Cardiac fibroblast (primary cell): ENCODE measurements around the gene TMEM108.

Source experiments
- DNase-seq, 2 donors: peaks; one replicate each; pipeline versions ENCODE4 v3.0.0 to v3.0.0-alpha.2; 2010; ENCODE audit warnings: low read depth in 2 of 2
- H3K4me3 ChIP-seq, 2 donors: replicated peaks in 1 of 2; 1 replicate in 1 of 2; 2 replicates in 1 of 2; pipeline ENCODE4 v1.5.1; 2011; ENCODE audit warnings: low read depth in 2 of 2, low read length in 2 of 2, mild to moderate bottlenecking in 2 of 2, moderate library complexity in 1 of 2
- TF ChIP-seq, protein P1 (sequence below): IDR thresholded peaks from one replicate; pipeline ENCODE4 v1.5.1; 2011; ENCODE audit warnings: low read depth, mild to moderate bottlenecking, low read length, inconsistent platforms

The TMEM108 gene

DNA sequence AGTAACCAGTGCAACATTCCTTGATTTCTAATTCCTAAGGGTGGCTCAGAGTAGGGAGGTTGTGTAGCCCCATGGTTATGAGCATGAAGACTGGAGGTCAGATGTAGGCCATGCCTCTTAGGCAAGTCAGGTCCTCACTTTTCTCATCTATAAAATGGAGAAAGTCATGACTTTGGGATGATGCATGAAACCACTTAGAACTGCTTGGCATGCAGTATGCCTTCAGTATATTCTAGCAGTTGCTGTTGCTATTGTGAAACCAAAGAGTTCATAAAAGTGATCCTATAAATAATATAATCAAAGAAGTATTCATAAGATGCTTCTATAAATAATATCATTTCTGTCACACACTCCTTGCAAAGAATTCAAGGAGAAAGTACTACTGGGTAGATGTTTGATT lies 65.5 kb downstream of the TMEM108 start:
- TF ChIP-seq, protein P1, sequence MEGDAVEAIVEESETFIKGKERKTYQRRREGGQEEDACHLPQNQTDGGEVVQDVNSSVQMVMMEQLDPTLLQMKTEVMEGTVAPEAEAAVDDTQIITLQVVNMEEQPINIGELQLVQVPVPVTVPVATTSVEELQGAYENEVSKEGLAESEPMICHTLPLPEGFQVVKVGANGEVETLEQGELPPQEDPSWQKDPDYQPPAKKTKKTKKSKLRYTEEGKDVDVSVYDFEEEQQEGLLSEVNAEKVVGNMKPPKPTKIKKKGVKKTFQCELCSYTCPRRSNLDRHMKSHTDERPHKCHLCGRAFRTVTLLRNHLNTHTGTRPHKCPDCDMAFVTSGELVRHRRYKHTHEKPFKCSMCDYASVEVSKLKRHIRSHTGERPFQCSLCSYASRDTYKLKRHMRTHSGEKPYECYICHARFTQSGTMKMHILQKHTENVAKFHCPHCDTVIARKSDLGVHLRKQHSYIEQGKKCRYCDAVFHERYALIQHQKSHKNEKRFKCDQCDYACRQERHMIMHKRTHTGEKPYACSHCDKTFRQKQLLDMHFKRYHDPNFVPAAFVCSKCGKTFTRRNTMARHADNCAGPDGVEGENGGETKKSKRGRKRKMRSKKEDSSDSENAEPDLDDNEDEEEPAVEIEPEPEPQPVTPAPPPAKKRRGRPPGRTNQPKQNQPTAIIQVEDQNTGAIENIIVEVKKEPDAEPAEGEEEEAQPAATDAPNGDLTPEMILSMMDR = no peak
- DNase-seq = no peak
- no peak overlapping the region for H3K4me3 ChIP-seq

DNA sequence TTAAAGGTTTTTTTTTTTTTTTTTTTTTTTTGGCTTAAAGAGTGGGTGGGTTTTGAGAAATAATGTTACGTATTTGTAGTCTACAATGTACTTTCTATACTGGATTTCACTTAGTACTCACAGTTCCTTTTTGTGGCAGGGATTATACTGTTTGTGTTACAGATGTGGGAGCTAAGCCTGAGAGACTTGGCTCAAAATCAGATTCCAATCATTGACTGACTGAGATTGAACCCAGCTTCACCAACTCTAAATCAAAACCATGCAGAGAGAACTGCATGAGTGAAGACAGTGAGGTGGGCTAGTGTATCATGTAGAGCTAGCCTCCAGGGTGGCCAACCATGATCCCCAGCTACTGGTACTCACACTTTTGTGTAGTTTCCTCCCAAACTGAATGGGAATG lies 68.0 kb downstream of the TMEM108 start:
- TF ChIP-seq, protein P1 = no peak
- no peak for DNase-seq
- H3K4me3 ChIP-seq = no peak overlapping the region

DNA sequence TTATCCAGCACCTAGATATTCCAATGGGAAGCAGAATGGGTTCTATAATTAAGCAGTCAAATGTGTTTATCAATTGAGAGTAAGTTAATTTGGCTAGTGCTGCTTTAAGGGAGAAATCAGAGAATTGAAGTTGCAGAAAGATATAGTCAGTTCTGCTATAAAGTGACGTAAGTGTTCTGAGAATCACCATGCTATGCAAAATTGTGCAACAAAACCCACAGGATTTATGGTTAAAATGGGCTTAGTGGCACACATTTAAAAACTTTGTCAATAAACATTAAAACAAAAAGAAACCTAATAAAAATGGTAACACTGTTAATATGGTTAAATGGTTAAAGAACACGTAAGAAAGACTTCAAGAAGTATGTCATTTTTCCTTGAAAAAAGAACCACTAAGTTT lies 74.5 kb downstream of the TMEM108 start:
- TF ChIP-seq, protein P1 = no peak
- no peak overlapping the region for H3K4me3 ChIP-seq
- peak; percentile 14 to 57 for DNase-seq

DNA sequence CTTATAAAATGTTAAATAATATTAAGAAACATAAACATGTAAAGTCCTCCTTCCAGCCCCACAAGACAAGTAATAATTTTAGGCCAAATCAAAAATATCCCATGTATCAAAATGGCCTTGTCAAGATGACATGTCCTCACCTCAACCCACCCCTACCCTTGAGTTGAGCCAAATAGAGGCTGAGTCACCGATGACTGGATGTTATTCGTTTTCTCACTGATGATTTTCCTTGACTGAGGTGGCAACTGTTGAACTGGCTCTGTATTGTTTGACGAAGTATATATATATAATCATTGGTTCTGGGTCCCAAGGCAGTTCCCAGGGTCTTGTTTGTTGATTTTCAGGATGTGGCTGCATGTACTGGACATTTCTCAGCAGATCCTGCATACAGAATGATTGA lies 75.3 kb downstream of the TMEM108 start:
- peak in 1 of 2 donors; percentile 65 for DNase-seq
- H3K4me3 ChIP-seq = no peak overlapping the region
- TF ChIP-seq, protein P1 = no peak

DNA sequence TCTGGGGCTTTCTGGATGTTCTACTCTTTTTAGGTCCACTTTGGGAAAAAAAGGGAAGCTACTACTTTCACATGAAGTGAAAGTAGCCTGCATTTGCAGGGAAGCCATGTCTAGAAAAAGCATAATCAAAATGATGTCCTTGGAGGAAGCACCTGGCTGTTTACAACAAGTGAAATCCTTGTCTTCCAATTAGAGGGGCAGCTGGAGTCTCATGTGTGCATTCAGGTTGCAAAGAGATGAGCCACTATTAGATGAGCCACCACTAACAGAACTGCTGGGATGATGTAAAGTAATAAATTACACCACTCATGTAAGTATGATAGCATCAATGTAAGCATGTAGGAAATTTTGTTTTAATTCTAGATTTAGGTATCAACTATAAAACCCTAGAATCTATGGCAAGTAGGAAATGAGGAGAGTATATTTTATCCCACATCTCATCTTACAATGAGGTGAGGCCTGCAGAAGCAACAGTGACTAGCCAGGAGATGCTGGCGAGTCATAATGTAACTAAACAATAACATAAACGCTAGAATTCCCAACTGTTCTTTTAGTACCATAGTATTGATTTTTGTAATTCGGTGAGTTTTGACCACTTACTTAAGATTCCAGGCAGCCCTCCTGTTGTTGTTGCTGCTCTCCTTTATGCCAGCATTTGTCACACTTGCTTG lies 75.9 kb downstream of the TMEM108 start:
- DNase-seq = peak in 1 of 2 donors; percentile 10
- no peak overlapping the region for H3K4me3 ChIP-seq
- TF ChIP-seq, protein P1 = no peak

DNA sequence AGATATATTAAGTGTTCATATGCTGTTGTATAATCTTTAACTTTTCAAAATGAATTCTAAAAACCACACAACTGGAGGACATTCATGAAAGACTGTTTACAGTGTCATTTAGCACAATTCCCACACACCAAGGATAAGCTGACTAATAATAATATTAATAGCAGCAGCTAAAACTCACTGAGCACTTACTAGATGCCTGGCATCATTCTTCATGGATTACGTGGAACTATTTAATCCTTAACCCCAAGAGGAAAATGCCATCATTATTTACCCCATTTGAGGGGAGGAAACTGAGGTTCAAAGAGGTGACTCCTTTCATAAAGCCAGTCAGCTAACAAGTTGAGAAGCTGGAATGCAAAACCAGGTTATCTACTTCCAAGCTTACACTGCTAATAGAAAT lies 77.0 kb downstream of the TMEM108 start:
- TF ChIP-seq, protein P1 = no peak
- no peak overlapping the region for H3K4me3 ChIP-seq
- peak in 1 of 2 donors; percentile 14 for DNase-seq

DNA sequence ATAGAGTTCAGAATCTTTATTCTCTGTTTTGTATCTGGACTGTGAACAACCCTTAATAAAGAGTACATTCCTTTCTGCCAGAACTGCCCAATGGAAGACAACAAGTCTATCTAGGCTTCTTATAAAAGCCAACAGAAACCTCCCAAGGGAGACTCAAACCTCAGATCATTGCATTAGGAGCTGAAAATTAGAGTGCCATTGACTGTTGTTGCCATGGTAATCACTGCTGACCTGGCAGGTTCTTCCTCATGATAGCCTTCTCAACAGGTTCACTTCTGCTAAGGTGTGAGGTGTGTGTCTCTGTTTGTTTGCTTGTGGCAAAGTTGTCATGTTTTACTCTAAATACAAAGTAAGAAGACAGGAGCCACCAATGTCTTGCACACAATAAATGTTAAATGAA lies 79.2 kb downstream of the TMEM108 start:
- DNase-seq = no peak
- no peak overlapping the region for H3K4me3 ChIP-seq
- TF ChIP-seq, protein P1 = no peak
